Natural killer cell (primary cell): Measurements from ENCODE around the gene ZNF575. TPM values are rescaled to one million over a fixed set of nuclear protein-coding genes. Genes with fewer than 3 reads are reported as not detected.
A peak's percentile ranks its signal among the peaks of the same experiment; 100 is the strongest.

Source experiments
- ATAC-seq, 3 donors: fragments of 150-1000 bp in 2 of 3; fragments of 200-7000 bp in 1 of 3; cut with Tn5 transposase; 1 replicate in 1 of 3; 2 replicates in 2 of 3; pipeline ENCODE4 v1.10.0; 2021; ENCODE audit warnings: mild to moderate bottlenecking in 2 of 3, moderate library complexity in 2 of 3
- DNase-seq, 2 donors: peaks; one replicate each; pipeline versions ENCODE4 v3.0.0 to v3.0.0-alpha.2; 2013 to 2021; ENCODE audit warnings: mixed read lengths in 1 of 2
- H3K27ac ChIP-seq: one replicate; pipeline ENCODE4 v1.5.1; 2013; ENCODE audit warnings: mild to moderate bottlenecking, low read length
- H3K27me3 ChIP-seq: one replicate; pipeline ENCODE4 v1.6.1; 2013; ENCODE audit warnings: low read length; ENCODE audit not compliant: control insufficient read depth, insufficient read depth
- H3K36me3 ChIP-seq: one replicate; pipeline ENCODE4 v1.6.1; 2013; ENCODE audit warnings: low read length; ENCODE audit not compliant: control insufficient read depth, insufficient read depth
- H3K4me1 ChIP-seq: one replicate; pipeline ENCODE4 v1.6.1; 2013; ENCODE audit warnings: low read length; ENCODE audit not compliant: control insufficient read depth, insufficient read depth
- H3K4me3 ChIP-seq: one replicate; pipeline ENCODE4 v1.5.1; 2013; ENCODE audit warnings: low read length
- H3K9me3 ChIP-seq: one replicate; pipeline ENCODE4 v1.6.1; 2013; ENCODE audit warnings: low read length; ENCODE audit not compliant: control insufficient read depth, insufficient read depth
- H3K27ac Mint-ChIP-seq, 2 donors: one replicate each; pipeline ENCODE4 v1.8.0; 2022; ENCODE audit warnings: mild to moderate bottlenecking in 2 of 2, mixed read lengths in 2 of 2, moderate library complexity in 1 of 2
- H3K27me3 Mint-ChIP-seq, 2 donors: one replicate each; pipeline ENCODE4 v1.8.0; 2022; ENCODE audit warnings: low read depth in 2 of 2, mixed read lengths in 2 of 2
- H3K36me3 Mint-ChIP-seq: one replicate; pipeline ENCODE4 v1.8.0; 2022; ENCODE audit warnings: mixed read lengths
- H3K4me1 Mint-ChIP-seq, 2 donors: one replicate each; pipeline ENCODE4 v1.8.0; 2022; ENCODE audit warnings: mixed read lengths in 2 of 2
- H3K4me3 Mint-ChIP-seq: one replicate; pipeline ENCODE4 v1.8.0; 2022; ENCODE audit warnings: mild to moderate bottlenecking, moderate library complexity, mixed read lengths
- H3K9me3 Mint-ChIP-seq, 2 donors: one replicate each; pipeline ENCODE4 v1.8.0; 2022; ENCODE audit warnings: mixed read lengths in 2 of 2
- CTCF ChIP-seq: fragments of 200-600 bp; IDR thresholded peaks from one replicate; pipeline ENCODE4 v1.8.0; 2022; ENCODE audit warnings: antibody characterized with exemption
- WGBS: methylation state at CpG from one replicate; pipeline ENCODE4 v1.1.7; 2013; ENCODE audit warnings: missing lambda C conversion rate; ENCODE audit not compliant: insufficient coverage; 5-methylcytosine and 5-hydroxymethylcytosine counted together
- intact Hi-C: fragments of 100-400 bp; cut with micrococcal nuclease; formaldehyde crosslinking; loops from one replicate; pipeline ENCODE4 v1.14.2; 2022
- total RNA-seq, 4 donors: library from RNA; stranded (reverse); fragments of 120-200 nt in 1 of 4; gene quantifications; one replicate each; pipeline versions ENCODE4 v1.2.3 to v1.2.4, GENCODE V29; 2013 to 2022

Gene ZNF575
- total RNA-seq, 3 donors from 2014 or later (not counting 1 experiment from before 2014, with no cell fraction given) = 1.9 to 5.4 (median 3.9) TPM

- Mint-ChIP-seq H3K27ac (peak overlapping the region; percentile 23 to 48), H3K27me3 (peaks cover 0 to 6% of the 10 kb centered on the region in 2 donors), H3K36me3 (no peaks in the 10 kb centered on the region), H3K4me1 (peaks cover 18 to 21% of the 10 kb centered on the region in 2 donors), H3K9me3 (no peaks in the 10 kb centered on the region), H3K4me3 (no peak overlapping the region)
- DNase-seq (no peak), ATAC-seq (no peak)
- Histone ChIP-seq H3K4me1 (peaks cover 26% of the 10 kb centered on the region), H3K27me3 (no peaks in the 10 kb centered on the region), H3K9me3 (no peaks in the 10 kb centered on the region), H3K4me3 (no peak overlapping the region), H3K36me3 (no peaks in the 10 kb centered on the region), H3K27ac (no peak overlapping the region)
- 87% methylated on average over 1 of the region's 2 CpGs for WGBS
- no peak for TF ChIP-seq CTCF
- intact Hi-C loops = no loop called here
Observed at GRCh38 chr19:43582495-43582894, 49.5 kb downstream of the ZNF575 start.

DNA sequence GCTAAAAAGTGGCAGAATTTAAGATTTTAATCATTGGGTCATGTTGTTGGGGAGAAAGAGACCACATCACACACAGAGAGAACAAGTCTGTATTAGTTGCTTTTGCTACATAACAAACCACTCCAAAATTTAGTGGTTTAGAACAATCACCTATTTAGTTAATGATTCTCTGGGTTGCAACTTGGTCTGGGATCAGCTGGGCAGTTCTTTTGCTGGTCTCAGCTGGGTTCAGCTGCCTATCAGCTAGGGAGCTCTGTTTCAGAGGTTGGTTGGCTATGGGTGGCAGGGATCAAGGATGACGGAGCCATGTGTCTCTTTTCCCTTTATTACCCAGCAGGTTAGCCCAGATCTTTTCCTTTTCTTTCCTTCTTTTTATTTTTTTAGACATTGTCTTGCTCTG is 51.5 kb downstream of the ZNF575 start:
- no peaks in the 10 kb centered on the region for H3K9me3 Mint-ChIP-seq
- WGBS = 100% methylated on average over 1 of the region's 1 CpG
- Histone ChIP-seq H3K4me1 (peaks cover 26% of the 10 kb centered on the region), H3K27me3 (no peaks in the 10 kb centered on the region), H3K27ac (no peak overlapping the region), H3K36me3 (no peaks in the 10 kb centered on the region), H3K9me3 (no peaks in the 10 kb centered on the region), H3K4me3 (no peak overlapping the region)
- H3K36me3 Mint-ChIP-seq = no peaks in the 10 kb centered on the region
- peak overlapping the region; percentile 78 to 84 for H3K27ac Mint-ChIP-seq
- H3K4me1 Mint-ChIP-seq = peaks cover 17 to 26% of the 10 kb centered on the region in 2 donors
- no peak overlapping the region for H3K4me3 Mint-ChIP-seq
- peak in 2 of 3 donors; percentile 14 to 37 for ATAC-seq
- intact Hi-C loops = no loop called here
- no peak for TF ChIP-seq CTCF
- H3K27me3 Mint-ChIP-seq = no peaks in the 10 kb centered on the region
- no peak for DNase-seq

Other genes with a start within 250 kb of the ZNF575 start
- not detected for gene CD177, start 179.5 kb upstream of the ZNF575 start, total RNA-seq
- gene TEX101, start 118.3 kb upstream of the ZNF575 start, total RNA-seq = 1 to 10 TPM in 1 of 3 donors, not detected in 2; 1.4 TPM
- gene LYPD3, start 67.6 kb upstream of the ZNF575 start, total RNA-seq = 1 to 10 TPM; 1.3 to 2.4 (median 1.7) TPM
- gene PHLDB3, start 28.4 kb upstream of the ZNF575 start, total RNA-seq = 10 to 100 TPM; 24.5 to 24.9 (median 24.8) TPM
- 10 to 100 TPM; 22.0 to 25.6 (median 24.6) TPM for gene ETHE1, start 6.0 kb upstream of the ZNF575 start, total RNA-seq
- gene XRCC1, start 42.3 kb downstream of the ZNF575 start, total RNA-seq = 10 to 100 TPM; 33.2 to 43.9 (median 40.7) TPM
- 1 to 10 TPM; 1.7 to 3.0 (median 2.4) TPM for gene PINLYP, start 42.6 kb downstream of the ZNF575 start, total RNA-seq
- gene IRGQ, start 62.9 kb downstream of the ZNF575 start, total RNA-seq = 10 to 100 TPM; 28.5 to 43.7 (median 32.2) TPM
- 10 to 100 TPM in 1 of 3 donors, 1 to 10 TPM in 2; 4.0 to 10.4 (median 5.8) TPM for gene ZNF576, start 63.4 kb downstream of the ZNF575 start, total RNA-seq
- under 1 TPM; 0.24 to 0.75 (median 0.50) TPM for gene SRRM5, start 78.9 kb downstream of the ZNF575 start, total RNA-seq
- gene ZNF428, start 86.4 kb downstream of the ZNF575 start, total RNA-seq = 10 to 100 TPM; 36.3 to 50.5 (median 37.6) TPM
- gene CADM4, start 106.7 kb downstream of the ZNF575 start, total RNA-seq = under 1 TPM in 2 of 3 donors, not detected in 1; 0.19 to 0.38 TPM
- gene PLAUR, start 137.0 kb downstream of the ZNF575 start, total RNA-seq = 100 to 1,000 TPM in 1 of 3 donors, 10 to 100 TPM in 2; 44.5 to 141 (median 55.5) TPM
- not detected for gene IRGC, start 182.9 kb downstream of the ZNF575 start, total RNA-seq
- 10 to 100 TPM; 23.3 to 37.4 (median 28.3) TPM for gene SMG9, start 221.8 kb downstream of the ZNF575 start, total RNA-seq
- 1 to 10 TPM in 2 of 3 donors, under 1 TPM in 1; 0.72 to 7.1 (median 1.4) TPM for gene KCNN4, start 247.8 kb downstream of the ZNF575 start, total RNA-seq